Activated CD4-positive, alpha-beta memory T cell treated with anti-CD3 and anti-CD28 coated beads, Interleukin-2, amount 10 ng/mL, durations not matched to agents 7 days and 5 days (primary cell): ENCODE measurements around the gene DUOXA1. TPM values are rescaled to one million over a fixed set of nuclear protein-coding genes. Genes with fewer than 3 reads are reported as not detected.

ENCODE experiments used
- CTCF ChIA-PET: fragments of 350-600 bp; sonication (Branson Sonifier 250); formaldehyde crosslinking; loops from one replicate; lab custom pipeline; 2021; ENCODE audit warnings: antibody characterized with exemption, inconsistent platforms; lab: Charles Lee
- POLR2A ChIA-PET: fragments of 350-600 bp; sonication (Branson Sonifier 250); formaldehyde crosslinking; loops from one replicate; lab custom pipeline; 2021; ENCODE audit warnings: antibody characterized with exemption; lab: Charles Lee
- DNase-seq: peaks from one replicate; pipeline ENCODE4 v3.0.0-alpha.2; 2020
- H3K27ac Mint-ChIP-seq: one replicate; pipeline ENCODE4 v1.8.0; 2021; ENCODE audit warnings: mild to moderate bottlenecking, mixed read lengths
- H3K27me3 Mint-ChIP-seq: one replicate; pipeline ENCODE4 v1.8.0; 2021; ENCODE audit warnings: mixed read lengths
- H3K36me3 Mint-ChIP-seq: one replicate; pipeline ENCODE4 v1.8.0; 2021; ENCODE audit warnings: low read depth, mixed read lengths
- H3K4me1 Mint-ChIP-seq: one replicate; pipeline ENCODE4 v1.8.0; 2021; ENCODE audit warnings: mixed read lengths
- H3K4me3 Mint-ChIP-seq: one replicate; pipeline ENCODE4 v1.8.0; 2021; ENCODE audit warnings: mild to moderate bottlenecking, mixed read lengths
- H3K9me3 Mint-ChIP-seq: one replicate; pipeline ENCODE4 v1.8.0; 2021; ENCODE audit warnings: mixed read lengths
- total RNA-seq, 2 experiments: library from RNA; stranded (reverse); gene quantifications; one replicate each; pipeline ENCODE4 v1.2.3, GENCODE V29; 2021

DUOXA1 gene
- total RNA-seq, 2 experiments from 2014 or later = not detected

DNA sequence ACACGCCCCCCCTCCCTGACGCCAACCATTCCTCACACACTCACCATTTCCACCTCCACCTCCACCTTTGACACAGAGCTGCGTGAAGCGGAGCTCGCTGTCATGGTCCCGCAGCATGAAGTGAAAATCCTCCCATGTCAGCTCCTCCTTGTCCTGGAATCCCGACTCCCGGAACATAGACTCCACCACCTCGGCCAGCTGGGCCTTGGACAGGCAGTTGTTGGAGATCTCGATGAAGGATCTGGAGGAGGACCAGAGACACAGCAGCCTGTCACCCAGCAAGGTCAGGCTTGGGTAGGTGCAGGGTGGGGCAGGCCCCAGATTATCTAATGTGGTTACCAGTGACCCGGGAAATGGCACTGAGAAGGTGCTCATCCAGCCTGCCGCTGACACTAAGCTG, 27.9 kb downstream of the DUOXA1 start:
- ChIA-PET CTCF (interaction anchor here (3.2 kb wide), 1 partner anchor 17 kb away, joined by 9 read pairs; no protein-coding TSS in a partner anchor), POLR2A (no interaction called here)
- Mint-ChIP-seq H3K9me3 (no peaks in the 10 kb centered on the region), H3K27ac (no peak overlapping the region), H3K36me3 (no peaks in the 10 kb centered on the region), H3K4me3 (no peak overlapping the region), H3K27me3 (peaks cover 8% of the 10 kb centered on the region), H3K4me1 (no peaks in the 10 kb centered on the region)
- no peak for DNase-seq

- no peak overlapping the region for H3K4me3 Mint-ChIP-seq
- H3K9me3 Mint-ChIP-seq = no peaks in the 10 kb centered on the region
- CTCF ChIA-PET = interaction anchor here (0.7 to 3.2 kb wide), 2 partner anchors 12 to 17 kb away, joined by 3 to 9 read pairs; no protein-coding TSS in a partner anchor
- no peak for DNase-seq
- POLR2A ChIA-PET = no interaction called here
- H3K36me3 Mint-ChIP-seq = no peaks in the 10 kb centered on the region
- H3K4me1 Mint-ChIP-seq = no peaks in the 10 kb centered on the region
- H3K27me3 Mint-ChIP-seq = peaks cover 8% of the 10 kb centered on the region
- H3K27ac Mint-ChIP-seq = no peak overlapping the region
Measured at GRCh38 chr15:45100884-45101625, 28.6 kb downstream of the DUOXA1 start.

GRCh38 chr15:45099549-45100165, 30.0 kb downstream of the DUOXA1 start:
- peaks cover 6% of the 10 kb centered on the region for H3K27me3 Mint-ChIP-seq
- no peaks in the 10 kb centered on the region for H3K4me1 Mint-ChIP-seq
- CTCF ChIA-PET = no interaction called here
- POLR2A ChIA-PET = no interaction called here
- H3K9me3 Mint-ChIP-seq = no peaks in the 10 kb centered on the region
- no peak overlapping the region for H3K27ac Mint-ChIP-seq
- H3K4me3 Mint-ChIP-seq = no peak overlapping the region
- no peaks in the 10 kb centered on the region for H3K36me3 Mint-ChIP-seq
- no peak for DNase-seq

DNA sequence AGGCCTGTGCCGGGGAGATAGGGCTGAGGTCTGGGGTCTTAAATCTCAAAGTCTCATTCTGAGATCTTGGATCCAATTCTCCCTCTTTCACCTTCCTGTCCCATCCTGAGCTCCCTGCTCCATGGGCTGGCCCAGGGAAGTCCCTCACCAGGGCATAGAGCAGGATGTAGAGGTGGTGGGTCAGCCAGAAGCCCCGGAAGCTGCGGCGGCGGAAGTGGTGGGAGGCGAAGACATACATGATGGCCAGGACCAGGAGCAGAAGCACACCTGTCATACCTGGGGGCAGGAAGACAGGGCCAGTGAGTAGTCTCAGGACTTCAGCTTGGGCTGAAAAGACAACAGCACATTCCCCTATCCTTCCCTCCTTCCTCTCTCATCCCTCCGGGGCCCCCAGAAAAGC, 32.2 kb downstream of the DUOXA1 start:
- ChIA-PET CTCF (interaction anchor here (0.8 kb wide), 1 partner anchor 21 kb away, joined by 3 read pairs; no protein-coding TSS in a partner anchor), POLR2A (no interaction called here)
- H3K4me3 Mint-ChIP-seq = no peak overlapping the region
- peaks cover 5% of the 10 kb centered on the region for H3K27me3 Mint-ChIP-seq
- no peaks in the 10 kb centered on the region for H3K36me3 Mint-ChIP-seq
- H3K27ac Mint-ChIP-seq = no peak overlapping the region
- no peak for DNase-seq
- H3K9me3 Mint-ChIP-seq = no peaks in the 10 kb centered on the region
- no peaks in the 10 kb centered on the region for H3K4me1 Mint-ChIP-seq

GRCh38 chr15:45095661-45096060, 34.0 kb downstream of the DUOXA1 start:
- no peak overlapping the region for H3K4me3 Mint-ChIP-seq
- ChIA-PET CTCF (no interaction called here), POLR2A (no interaction called here)
- peaks cover 19% of the 10 kb centered on the region for H3K27me3 Mint-ChIP-seq
- H3K27ac Mint-ChIP-seq = no peak overlapping the region
- no peak for DNase-seq
- H3K36me3 Mint-ChIP-seq = no peaks in the 10 kb centered on the region
- H3K4me1 Mint-ChIP-seq = no peaks in the 10 kb centered on the region
- H3K9me3 Mint-ChIP-seq = no peaks in the 10 kb centered on the region

DNA sequence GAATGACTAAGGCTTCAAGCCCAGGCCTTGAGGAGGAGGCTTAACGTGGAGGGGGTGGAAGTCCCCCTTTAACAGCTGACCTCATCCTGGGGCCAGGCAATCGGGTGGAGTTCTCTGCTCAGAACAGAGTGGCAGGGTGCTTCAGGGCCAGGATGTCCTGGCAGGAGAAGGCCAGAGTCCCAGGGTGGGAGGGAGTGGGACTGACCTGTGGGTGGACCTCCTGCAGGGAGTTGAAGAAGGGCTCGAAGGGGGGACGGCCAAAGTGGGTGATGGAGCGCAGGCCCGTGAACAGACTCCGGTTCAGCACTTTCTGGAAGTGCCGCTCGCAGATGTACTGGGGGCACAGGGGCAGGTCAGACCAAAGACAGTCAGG, 35.3 kb downstream of the DUOXA1 start:
- Mint-ChIP-seq H3K36me3 (no peaks in the 10 kb centered on the region), H3K9me3 (no peaks in the 10 kb centered on the region), H3K27ac (no peak overlapping the region), H3K4me1 (no peaks in the 10 kb centered on the region), H3K4me3 (no peak overlapping the region), H3K27me3 (peaks cover 26% of the 10 kb centered on the region)
- POLR2A ChIA-PET = no interaction called here
- DNase-seq = no peak
- CTCF ChIA-PET = no interaction called here

- Mint-ChIP-seq H3K9me3 (no peaks in the 10 kb centered on the region), H3K27ac (no peak overlapping the region), H3K4me1 (no peaks in the 10 kb centered on the region), H3K36me3 (no peaks in the 10 kb centered on the region), H3K27me3 (peaks cover 28% of the 10 kb centered on the region), H3K4me3 (no peak overlapping the region)
- POLR2A ChIA-PET = no interaction called here
- CTCF ChIA-PET = no interaction called here
- no peak for DNase-seq
Measured at GRCh38 chr15:45093622-45094357, 35.9 kb downstream of the DUOXA1 start.

GRCh38 chr15:45093013-45093412, 36.7 kb downstream of the DUOXA1 start:
- peaks cover 31% of the 10 kb centered on the region for H3K27me3 Mint-ChIP-seq
- DNase-seq = no peak
- H3K27ac Mint-ChIP-seq = no peak overlapping the region
- no peaks in the 10 kb centered on the region for H3K9me3 Mint-ChIP-seq
- H3K36me3 Mint-ChIP-seq = no peaks in the 10 kb centered on the region
- ChIA-PET POLR2A (no interaction called here), CTCF (no interaction called here)
- H3K4me3 Mint-ChIP-seq = no peak overlapping the region
- no peaks in the 10 kb centered on the region for H3K4me1 Mint-ChIP-seq

DNA sequence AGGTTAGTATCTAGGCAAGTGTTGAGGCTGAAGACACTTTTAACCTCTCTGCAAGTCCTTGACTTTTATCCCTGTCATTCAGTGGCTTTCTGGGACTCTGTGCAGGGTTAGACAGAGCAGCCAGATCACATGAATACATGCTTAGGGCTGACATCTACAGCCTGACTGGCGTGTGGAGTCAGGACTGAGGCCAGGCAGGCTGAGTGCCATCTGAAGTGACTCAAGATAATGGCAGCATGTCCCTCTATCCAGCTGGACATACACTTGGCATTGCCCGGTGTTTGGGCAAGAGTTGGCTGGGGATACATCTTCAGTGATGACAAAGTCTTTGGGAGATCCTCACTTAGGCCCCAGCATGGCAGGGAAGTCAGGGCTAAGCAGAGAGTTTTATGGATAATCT, 38.1 kb downstream of the DUOXA1 start:
- no peak for DNase-seq
- CTCF ChIA-PET = no interaction called here
- H3K36me3 Mint-ChIP-seq = no peaks in the 10 kb centered on the region
- no peaks in the 10 kb centered on the region for H3K4me1 Mint-ChIP-seq
- H3K9me3 Mint-ChIP-seq = no peaks in the 10 kb centered on the region
- no peak overlapping the region for H3K27ac Mint-ChIP-seq
- POLR2A ChIA-PET = no interaction called here
- no peak overlapping the region for H3K4me3 Mint-ChIP-seq
- peaks cover 43% of the 10 kb centered on the region for H3K27me3 Mint-ChIP-seq

DNA sequence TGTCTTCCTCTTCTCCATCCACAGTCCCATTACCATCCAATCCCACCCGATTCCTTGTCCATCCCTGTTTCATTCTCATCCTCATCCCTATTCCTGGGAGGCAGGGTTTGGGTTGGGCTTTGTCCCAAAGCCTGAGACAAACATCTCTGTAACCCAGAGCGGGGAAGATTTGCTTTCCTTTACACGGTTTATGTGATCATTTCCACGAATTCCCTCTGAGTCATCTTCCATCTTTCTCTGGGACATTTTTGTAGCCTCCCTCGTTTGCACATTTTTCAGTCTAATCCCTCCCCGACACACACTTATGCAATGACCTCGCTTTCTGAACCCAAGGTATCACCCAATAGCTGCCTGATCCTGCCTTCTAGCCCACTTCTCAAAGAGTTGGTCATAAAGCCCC, 38.5 kb downstream of the DUOXA1 start:
- Mint-ChIP-seq H3K4me1 (no peaks in the 10 kb centered on the region), H3K9me3 (no peaks in the 10 kb centered on the region), H3K27ac (no peak overlapping the region), H3K4me3 (no peak overlapping the region), H3K36me3 (no peaks in the 10 kb centered on the region), H3K27me3 (peaks cover 43% of the 10 kb centered on the region)
- POLR2A ChIA-PET = no interaction called here
- DNase-seq = no peak
- CTCF ChIA-PET = no interaction called here

- Mint-ChIP-seq H3K27me3 (peaks cover 48% of the 10 kb centered on the region), H3K9me3 (no peaks in the 10 kb centered on the region), H3K4me1 (no peaks in the 10 kb centered on the region), H3K4me3 (no peak overlapping the region), H3K27ac (no peak overlapping the region), H3K36me3 (no peaks in the 10 kb centered on the region)
- DNase-seq = no peak
- POLR2A ChIA-PET = no interaction called here
- CTCF ChIA-PET = interaction anchor here (1.5 kb wide), 1 partner anchor 28 kb away, joined by 6 read pairs; no protein-coding TSS in a partner anchor
Measured at GRCh38 chr15:45089712-45090373, 39.8 kb downstream of the DUOXA1 start.

- no peak overlapping the region for H3K4me3 Mint-ChIP-seq
- CTCF ChIA-PET = interaction anchor here (0.5 to 1.5 kb wide), 2 partner anchors 11 to 29 kb away, joined by 3 to 6 read pairs; no protein-coding TSS in a partner anchor
- H3K4me1 Mint-ChIP-seq = no peaks in the 10 kb centered on the region
- peaks cover 51% of the 10 kb centered on the region for H3K27me3 Mint-ChIP-seq
- no peaks in the 10 kb centered on the region for H3K9me3 Mint-ChIP-seq
- no peak for DNase-seq
- no peak overlapping the region for H3K27ac Mint-ChIP-seq
- POLR2A ChIA-PET = no interaction called here
- no peaks in the 10 kb centered on the region for H3K36me3 Mint-ChIP-seq
Measured at GRCh38 chr15:45088801-45089711, 40.6 kb downstream of the DUOXA1 start.
